Stimulated activated CD8-positive, alpha-beta memory T cell treated with anti-CD3 and anti-CD28 coated beads, Interleukin-4, amount 100 ng/mL, for 24 hours (primary cell): ENCODE measurements around the gene MACROD2.

Experiments used
- DNase-seq: peaks from one replicate; pipeline ENCODE4 v3.0.0-alpha.2; 2020; ENCODE audit warnings: low read depth

MACROD2 gene

GRCh38 chr20:14337400-14338171 lies 342.3 kb downstream of the MACROD2 start, which contains the start of gene FLRT3:
Gene FLRT3 (minus strand): TSS chr20:14337612. CDS start chr20:14327506, 10,106 bp downstream.
- DNase-seq: no peak

DNA sequence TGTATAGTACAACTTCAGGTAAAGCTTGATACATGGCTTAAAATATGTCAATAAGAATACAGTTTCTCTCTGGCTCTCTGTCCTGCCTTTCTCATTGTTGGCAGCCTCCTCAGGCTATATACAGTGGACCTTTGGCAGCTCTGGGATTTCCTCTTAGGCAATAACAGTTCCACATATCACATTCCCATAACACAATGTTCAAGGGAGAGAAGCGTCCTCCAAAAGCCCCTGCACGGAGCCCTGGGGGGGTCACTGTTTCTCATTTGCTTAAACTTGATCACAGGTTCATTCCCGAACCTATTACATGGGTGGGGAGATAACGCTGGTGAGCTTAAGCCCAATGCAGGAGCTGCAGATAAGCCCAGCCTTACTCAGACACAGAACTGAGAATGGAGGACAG lies 346.5 kb downstream of the MACROD2 start:
- DNase-seq: no peak

DNA sequence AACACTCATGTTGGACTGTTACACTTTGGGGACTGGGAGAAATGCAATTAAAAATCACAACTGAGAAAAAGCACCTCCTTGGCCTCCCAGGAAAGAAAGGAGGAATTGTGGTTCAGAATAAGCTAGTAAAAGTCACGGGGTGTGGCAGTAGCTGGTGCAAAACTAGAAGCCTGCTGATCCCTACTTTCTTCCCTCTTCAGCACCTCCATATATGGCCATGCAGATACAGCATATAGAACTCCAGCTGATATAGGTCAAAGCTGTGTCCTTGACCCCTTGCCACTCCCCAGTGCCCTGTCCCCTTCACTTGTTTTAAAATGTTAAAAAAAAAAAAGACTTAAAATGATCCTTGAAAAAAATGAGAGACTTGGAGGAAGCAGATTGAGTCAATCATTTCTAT lies 347.6 kb downstream of the MACROD2 start:
- DNase-seq: no peak

DNA sequence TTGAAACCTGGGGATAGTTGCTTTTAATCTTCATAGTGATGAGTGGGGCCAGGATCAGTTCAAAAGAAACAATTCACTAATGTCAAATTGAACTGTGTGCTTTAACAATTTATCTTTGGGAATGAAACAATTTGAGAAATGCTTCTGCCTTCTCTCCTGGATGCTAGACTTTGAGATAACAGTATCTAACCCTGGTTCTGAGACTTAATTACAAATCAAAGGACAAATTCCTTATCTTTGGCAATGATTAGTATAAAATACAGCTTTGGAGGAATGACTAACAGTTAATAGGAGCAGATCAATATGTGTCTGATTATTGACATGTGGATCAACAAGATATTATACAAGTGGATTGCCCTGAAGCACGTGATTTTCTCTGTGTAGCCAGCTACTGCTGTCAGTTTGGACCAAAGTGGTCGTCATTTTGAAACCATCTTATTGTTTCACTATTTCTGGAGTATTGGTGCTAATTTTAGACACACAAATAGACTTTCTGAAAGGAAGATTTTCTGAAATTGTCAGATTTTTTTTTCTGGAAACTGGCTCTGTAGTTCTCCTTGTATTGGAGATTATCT lies 348.3 kb downstream of the MACROD2 start:
- DNase-seq: no peak

- no peak for DNase-seq
These were observed 349.4 kb downstream of the MACROD2 start for GRCh38 chr20:14344746-14345145.

GRCh38 chr20:14355791-14356190 lies 360.5 kb downstream of the MACROD2 start:
- no peak for DNase-seq

- DNase-seq: no peak
These were observed 365.1 kb downstream of the MACROD2 start for GRCh38 chr20:14360416-14360815.

DNA sequence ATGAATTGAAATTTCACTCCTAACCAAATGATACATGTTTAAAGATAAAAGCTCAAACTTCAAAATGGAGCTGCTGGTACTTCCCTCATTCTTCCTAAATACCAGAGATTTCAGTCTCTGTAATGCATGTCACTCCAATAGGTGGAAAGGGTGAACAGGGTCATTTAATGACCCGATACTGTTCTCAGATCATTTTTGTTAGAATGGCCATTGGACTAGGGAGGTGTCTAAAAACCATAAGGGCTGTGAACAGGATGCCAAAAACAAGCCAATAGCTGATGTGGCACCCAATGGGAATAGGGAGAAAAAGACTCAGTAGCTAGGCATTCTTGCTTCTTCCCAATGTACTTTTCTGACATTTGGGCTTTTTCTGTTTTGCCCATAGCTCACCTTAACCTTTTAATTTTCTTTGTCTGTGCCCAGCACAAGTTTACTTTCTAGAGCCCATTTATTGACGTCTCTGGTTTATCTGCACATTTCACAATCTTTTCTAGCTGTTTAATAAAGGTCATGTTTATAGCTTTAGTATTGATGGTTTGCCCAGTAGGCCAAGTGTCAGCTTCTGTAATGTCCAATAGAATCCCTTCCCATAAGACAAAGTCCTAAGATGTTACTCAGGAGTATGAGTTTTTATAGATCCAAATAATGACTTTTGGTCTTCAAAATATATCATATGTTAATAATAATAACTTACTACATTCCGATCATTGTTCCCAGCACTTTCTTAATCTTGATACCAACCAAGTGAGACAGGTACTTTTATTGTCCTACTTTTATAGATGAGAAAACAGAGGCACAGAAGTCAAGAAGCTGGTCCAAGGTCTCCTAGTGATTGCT lies 366.4 kb downstream of the MACROD2 start:
- no peak for DNase-seq

- no peak for DNase-seq
These were observed 378.9 kb downstream of the MACROD2 start for GRCh38 chr20:14374196-14374595.

GRCh38 chr20:14375416-14375985 lies 380.2 kb downstream of the MACROD2 start:
- no peak for DNase-seq

GRCh38 chr20:14378326-14378725 lies 383.0 kb downstream of the MACROD2 start:
- DNase-seq: no peak

- DNase-seq: no peak
These were observed 388.0 kb downstream of the MACROD2 start for GRCh38 chr20:14383335-14383734.

- no peak for DNase-seq
These were observed 389.3 kb downstream of the MACROD2 start for GRCh38 chr20:14384416-14385175.

DNA sequence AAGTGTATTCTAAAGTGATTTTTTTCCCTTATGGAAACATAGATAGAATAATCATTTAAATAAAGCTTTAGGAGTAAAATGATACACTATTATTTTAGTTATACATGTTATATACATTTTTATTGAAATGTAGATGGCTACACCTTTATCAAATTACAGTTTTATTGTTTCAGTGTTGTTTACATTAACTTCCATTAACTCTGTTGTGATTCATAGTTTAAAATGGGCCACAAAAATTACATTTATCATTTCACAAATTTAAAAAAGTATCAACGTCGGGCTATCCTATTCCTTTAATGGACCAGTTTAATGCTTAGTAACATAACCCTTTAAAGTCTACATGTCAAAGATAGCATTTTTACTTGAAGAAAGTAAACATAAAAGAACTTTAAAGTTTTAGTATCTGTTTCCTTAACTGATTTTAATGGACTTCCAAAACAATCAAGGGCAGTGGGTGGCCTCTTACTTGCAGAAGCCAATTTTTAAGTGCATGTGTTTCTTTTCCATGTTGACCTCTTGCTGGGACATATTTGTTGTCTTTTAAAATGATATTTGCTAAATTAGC lies 389.9 kb downstream of the MACROD2 start:
- DNase-seq: no peak

DNA sequence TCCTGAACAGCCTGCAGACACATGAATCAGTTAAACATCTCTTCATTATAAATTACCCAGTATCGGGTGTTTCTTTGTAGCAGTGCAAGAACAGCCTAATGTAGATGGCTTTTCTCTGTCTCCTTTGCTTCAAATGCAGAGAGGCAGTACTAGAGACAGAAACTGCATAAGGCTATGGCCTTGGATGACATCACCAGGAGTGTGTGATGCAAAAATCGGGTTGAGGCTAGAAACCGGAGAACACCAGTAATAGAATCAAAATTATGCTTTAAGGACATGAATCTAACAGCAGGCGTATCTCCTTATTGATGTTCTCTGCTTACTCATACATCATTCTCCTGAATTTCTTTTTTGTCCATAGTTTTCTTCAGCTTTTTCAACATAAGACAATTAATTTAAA lies 391.4 kb downstream of the MACROD2 start:
- no peak for DNase-seq

DNA sequence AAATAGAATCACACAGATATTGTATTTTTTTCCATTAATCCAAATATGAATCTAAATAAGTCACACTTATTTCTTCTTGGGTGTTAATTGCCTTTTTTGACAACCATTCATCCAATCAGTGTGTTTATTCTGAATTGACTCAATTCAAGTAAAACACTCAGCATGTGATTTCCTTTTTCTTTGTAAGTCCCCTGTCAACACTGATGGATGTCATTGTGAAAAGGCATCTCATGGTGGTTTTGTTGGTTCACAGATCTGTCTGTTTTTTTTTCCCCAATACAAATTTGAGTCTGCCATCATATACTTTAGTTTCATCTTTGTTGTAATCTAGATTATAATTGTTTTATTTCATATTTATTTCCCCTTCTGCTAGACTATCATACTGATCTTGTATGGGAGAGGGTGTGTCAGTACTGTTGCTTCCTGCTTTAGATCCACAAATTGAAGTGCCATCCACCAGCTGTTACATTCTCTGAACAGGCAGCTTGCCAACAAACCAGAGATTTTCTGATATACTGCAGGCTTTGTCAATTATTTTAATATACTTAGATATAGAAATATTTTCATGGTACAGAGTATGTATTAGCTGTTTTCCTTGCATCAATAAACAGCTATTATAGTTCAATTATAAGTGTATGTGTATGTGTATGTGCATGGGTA lies 406.3 kb downstream of the MACROD2 start:
- DNase-seq: no peak

DNA sequence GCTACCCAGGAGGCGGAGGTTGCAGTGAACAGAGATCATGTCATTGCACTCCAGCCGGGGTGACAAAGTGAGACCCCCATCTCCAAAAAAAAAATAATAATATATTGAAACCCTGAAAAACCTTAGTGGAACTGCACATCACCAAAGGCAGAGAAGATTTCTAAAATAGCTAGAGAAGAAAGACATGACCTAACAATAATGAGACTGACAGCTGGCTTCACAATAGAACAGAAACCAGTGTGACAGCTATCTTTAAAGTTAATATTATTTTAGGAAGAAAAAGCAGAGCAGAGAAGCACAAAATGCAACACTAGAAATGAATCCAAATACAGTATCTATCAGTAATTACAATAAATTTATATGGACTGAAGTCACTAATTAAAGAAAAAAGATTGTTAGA lies 409.2 kb downstream of the MACROD2 start:
- no peak for DNase-seq

DNA sequence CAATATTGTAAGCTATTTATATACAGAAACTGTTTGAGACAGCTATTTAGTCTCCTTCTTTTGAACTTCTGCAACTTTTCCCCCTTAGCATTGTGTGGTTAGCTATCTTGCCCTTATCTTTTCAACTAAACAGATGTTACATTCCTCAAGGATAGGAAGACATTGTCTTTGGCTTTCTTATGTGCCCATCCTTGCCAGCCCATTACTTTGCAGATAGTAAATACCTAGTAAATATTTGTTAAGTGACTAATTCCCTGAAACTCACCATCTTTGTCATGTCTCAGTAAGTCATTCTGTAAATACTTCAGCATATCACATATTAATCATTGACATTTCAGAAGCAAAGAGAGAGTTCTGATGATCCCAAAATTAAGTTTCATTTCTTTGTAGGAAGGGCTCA lies 411.2 kb downstream of the MACROD2 start:
- DNase-seq: no peak

DNA sequence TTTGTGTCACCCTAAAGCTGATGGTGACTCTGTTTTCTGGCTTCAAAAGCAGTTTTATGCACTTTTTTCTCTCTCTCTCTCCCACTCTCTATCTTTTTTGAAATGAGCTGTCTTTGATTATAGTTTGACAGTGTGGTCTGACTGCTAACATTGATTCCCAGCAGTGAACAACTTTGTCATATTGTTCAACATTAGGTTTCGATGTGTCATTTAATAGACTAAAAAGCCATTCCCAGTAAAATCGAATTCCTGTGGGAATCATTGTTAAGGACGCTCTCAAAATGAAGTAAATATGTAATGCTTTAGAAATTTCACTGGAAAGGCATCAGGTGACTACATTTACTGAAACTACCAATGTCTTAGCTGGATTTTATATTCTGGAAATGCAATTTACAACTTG lies 412.0 kb downstream of the MACROD2 start:
- DNase-seq: no peak

DNA sequence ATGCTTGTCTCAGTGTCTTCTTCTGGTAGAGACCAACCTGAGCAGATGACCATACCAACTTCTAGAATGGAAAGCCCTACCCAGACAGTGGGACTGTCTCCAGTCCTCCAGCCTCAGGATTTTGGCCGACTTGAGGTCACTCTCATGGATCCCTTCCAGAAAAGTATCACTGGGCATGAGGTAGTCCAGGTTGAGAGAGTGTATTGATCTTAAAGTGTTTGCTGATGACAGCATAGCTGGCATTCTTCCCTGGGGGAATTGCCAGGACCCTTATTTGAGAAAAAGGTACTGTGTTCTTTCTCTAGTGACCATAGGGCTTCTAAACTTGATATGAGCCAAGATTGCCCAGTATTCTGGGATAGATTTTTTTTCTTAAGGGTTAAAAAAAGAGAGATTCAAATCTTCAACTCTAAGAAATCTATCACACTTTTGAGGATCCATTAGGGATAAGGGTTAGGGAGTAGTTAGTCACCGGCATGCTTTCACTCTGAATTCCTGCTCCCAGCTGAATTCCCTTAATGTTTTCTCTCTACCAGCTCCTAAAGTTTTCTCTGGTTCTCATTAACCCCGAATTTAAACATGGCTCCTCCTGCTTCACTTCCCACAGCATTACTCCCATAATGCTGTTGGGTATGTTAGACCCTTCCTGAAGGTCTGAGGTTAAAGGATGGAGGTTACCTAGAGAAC lies 415.7 kb downstream of the MACROD2 start:
- DNase-seq: no peak
